Measurements from ENCODE around the gene IGF2.

GRCh38 chr11:2132874-2133240 lies 6.3 kb downstream of the IGF2 start:
- TF ChIP-seq ZNF274 (IDR thresholded peaks at IDR 0.05; ENCODE audit: low read length) (no peak), ZNF274 (tag by site-specific recombination; IDR thresholded peaks at IDR 0.05; ENCODE audit: borderline replicate concordance) (no peak), CTCF (tag by site-specific recombination; IDR thresholded peaks at IDR 0.05) (no peak), ZNF555 (tag by site-specific recombination; conservative IDR thresholded peaks at IDR 0.05) (no peak), ZNF311 (tag by site-specific recombination; IDR thresholded peaks at IDR 0.05; ENCODE audit: borderline replicate concordance) (no peak)

Measured in HEK293 (cell line).